ENCODE measurements around the gene LKAAEAR1. TPM values are rescaled to one million over a fixed set of nuclear protein-coding genes. Genes with fewer than 3 reads are reported as not detected.

LKAAEAR1 gene
- total and polyA plus RNA-seq, 2 of the 13 experiments (the other 11 are each of a cell fraction or from before 2014, with no cell fraction given) = not detected

DNA sequence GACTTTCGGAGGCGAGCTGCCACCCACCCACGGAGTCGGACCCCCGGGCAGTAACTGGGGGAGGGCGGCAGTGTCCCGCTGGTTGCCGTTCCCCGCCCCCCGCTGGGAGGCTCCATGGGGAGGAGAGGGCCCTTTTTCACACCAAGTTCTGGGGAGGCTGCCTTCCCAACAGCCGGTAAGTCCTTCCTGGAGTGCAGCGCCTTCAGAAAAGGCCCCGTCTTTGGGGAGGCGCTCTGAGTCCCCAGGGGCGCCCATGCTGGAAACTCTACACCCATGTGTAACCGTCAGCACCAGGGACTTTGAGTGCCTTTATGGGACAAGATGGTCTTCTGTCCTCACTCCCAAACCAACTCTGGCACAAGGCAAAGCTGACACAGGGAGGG is 34.3 kb downstream of the LKAAEAR1 start (continued):
- TF ChIP-seq SNRNP70 (IDR thresholded peaks at IDR 0.05; ENCODE audit: low read depth, low read length) (no peak), ZNF280B (CRISPR knock-in tag; IDR thresholded peaks at IDR 0.05; ENCODE audit: borderline replicate concordance) (no peak; the same call in 1 of the 2 replicates), HDAC2 (CRISPR knock-in tag; IDR thresholded peaks at IDR 0.05) (peak; percentile 24; the same call in 1 of the 2 replicates), ZZZ3 (CRISPR knock-in tag; IDR thresholded peaks at IDR 0.05; ENCODE audit: borderline replicate concordance) (no peak), FOXP1 (IDR thresholded peaks at IDR 0.05) (no peak), FOXP1 (CRISPR knock-in tag; IDR thresholded peaks at IDR 0.05) (no peak), ATF1 (CRISPR knock-in tag; IDR thresholded peaks at IDR 0.05) (no peak), NR2F1 (CRISPR knock-in tag; IDR thresholded peaks at IDR 0.05) (no peak), ZC3H13 (CRISPR knock-in tag; IDR thresholded peaks at IDR 0.05) (peak; percentile 42), GATAD2A (CRISPR knock-in tag; IDR thresholded peaks at IDR 0.05) (no peak; the same call in 1 of the 2 replicates), ZNF772 (CRISPR knock-in tag; IDR thresholded peaks at IDR 0.05) (no peak; the same call in 1 of the 2 replicates), MAX (IDR thresholded peaks at IDR 0.05) (peak; percentile 28; the same call in 1 of the 2 replicates), MTF2 (CRISPR knock-in tag; IDR thresholded peaks at IDR 0.05; ENCODE audit: borderline replicate concordance) (peak; percentile 80; the same call in 1 of the 2 replicates), ZNF441 (CRISPR knock-in tag; IDR thresholded peaks at IDR 0.05; ENCODE audit: borderline replicate concordance) (no peak), TP53 (CRISPR knock-in tag; conservative IDR thresholded peaks at IDR 0.05) (no peak), ZNF510 (CRISPR knock-in tag; IDR thresholded peaks at IDR 0.05; ENCODE audit: low read depth) (no peak)
- TF ChIP-seq, protein P1, sequence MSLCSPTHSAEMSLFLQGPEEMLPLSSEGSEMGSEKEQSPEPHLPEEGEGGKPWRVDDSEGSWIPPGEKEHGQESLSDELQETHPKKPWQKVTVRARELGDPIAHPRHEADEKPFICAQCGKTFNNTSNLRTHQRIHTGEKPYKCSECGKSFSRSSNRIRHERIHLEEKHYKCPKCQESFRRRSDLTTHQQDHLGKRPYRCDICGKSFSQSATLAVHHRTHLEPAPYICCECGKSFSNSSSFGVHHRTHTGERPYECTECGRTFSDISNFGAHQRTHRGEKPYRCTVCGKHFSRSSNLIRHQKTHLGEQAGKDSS (CRISPR knock-in tag; IDR thresholded peaks at IDR 0.05; ENCODE audit: borderline replicate concordance, low read depth) = 0 out of 2 replicates have a peak, but pooled peaks have one; percentile 6
- TF ChIP-seq, protein P2, sequence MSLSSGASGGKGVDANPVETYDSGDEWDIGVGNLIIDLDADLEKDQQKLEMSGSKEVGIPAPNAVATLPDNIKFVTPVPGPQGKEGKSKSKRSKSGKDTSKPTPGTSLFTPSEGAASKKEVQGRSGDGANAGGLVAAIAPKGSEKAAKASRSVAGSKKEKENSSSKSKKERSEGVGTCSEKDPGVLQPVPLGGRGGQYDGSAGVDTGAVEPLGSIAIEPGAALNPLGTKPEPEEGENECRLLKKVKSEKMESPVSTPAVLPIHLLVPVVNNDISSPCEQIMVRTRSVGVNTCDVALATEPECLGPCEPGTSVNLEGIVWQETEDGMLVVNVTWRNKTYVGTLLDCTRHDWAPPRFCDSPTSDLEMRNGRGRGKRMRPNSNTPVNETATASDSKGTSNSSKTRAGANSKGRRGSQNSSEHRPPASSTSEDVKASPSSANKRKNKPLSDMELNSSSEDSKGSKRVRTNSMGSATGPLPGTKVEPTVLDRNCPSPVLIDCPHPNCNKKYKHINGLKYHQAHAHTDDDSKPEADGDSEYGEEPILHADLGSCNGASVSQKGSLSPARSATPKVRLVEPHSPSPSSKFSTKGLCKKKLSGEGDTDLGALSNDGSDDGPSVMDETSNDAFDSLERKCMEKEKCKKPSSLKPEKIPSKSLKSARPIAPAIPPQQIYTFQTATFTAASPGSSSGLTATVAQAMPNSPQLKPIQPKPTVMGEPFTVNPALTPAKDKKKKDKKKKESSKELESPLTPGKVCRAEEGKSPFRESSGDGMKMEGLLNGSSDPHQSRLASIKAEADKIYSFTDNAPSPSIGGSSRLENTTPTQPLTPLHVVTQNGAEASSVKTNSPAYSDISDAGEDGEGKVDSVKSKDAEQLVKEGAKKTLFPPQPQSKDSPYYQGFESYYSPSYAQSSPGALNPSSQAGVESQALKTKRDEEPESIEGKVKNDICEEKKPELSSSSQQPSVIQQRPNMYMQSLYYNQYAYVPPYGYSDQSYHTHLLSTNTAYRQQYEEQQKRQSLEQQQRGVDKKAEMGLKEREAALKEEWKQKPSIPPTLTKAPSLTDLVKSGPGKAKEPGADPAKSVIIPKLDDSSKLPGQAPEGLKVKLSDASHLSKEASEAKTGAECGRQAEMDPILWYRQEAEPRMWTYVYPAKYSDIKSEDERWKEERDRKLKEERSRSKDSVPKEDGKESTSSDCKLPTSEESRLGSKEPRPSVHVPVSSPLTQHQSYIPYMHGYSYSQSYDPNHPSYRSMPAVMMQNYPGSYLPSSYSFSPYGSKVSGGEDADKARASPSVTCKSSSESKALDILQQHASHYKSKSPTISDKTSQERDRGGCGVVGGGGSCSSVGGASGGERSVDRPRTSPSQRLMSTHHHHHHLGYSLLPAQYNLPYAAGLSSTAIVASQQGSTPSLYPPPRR (CRISPR knock-in tag; IDR thresholded peaks at IDR 0.05; ENCODE audit: borderline replicate concordance) = no peak
- TF ChIP-seq, protein P3, sequence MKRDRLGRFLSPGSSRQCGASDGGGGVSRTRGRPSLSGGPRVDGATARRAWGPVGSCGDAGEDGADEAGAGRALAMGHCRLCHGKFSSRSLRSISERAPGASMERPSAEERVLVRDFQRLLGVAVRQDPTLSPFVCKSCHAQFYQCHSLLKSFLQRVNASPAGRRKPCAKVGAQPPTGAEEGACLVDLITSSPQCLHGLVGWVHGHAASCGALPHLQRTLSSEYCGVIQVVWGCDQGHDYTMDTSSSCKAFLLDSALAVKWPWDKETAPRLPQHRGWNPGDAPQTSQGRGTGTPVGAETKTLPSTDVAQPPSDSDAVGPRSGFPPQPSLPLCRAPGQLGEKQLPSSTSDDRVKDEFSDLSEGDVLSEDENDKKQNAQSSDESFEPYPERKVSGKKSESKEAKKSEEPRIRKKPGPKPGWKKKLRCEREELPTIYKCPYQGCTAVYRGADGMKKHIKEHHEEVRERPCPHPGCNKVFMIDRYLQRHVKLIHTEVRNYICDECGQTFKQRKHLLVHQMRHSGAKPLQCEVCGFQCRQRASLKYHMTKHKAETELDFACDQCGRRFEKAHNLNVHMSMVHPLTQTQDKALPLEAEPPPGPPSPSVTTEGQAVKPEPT (CRISPR knock-in tag; IDR thresholded peaks at IDR 0.05; ENCODE audit: low read depth) = no peak

All from HepG2 (cell line).